Measurements from ENCODE around the gene CXCR4. TPM values are rescaled to one million over a fixed set of nuclear protein-coding genes. Genes with fewer than 3 reads are reported as not detected.

Gene CXCR4
- total RNA-seq, 1 experiment from 2014 or later = 1.1 TPM

GRCh38 chr2:136131484-136131960 is 13.6 kb upstream of the CXCR4 start:
- in situ Hi-C loops (cut with HindIII; ENCODE audit: low pct_unique_long_range_greater_than_20kb, low sequenced_read_pairs) = no loop called here
- Histone ChIP-seq H3K4me1 (ENCODE audit: control insufficient read depth, insufficient read depth, low read length) (no peaks in the 10 kb centered on the region), H3K4me3 (ENCODE audit: low read depth in 2 of 2, low read length in 2 of 2) (no peak overlapping the region), H3K36me3 (ENCODE audit: control insufficient read depth, insufficient read depth, low read length) (no peaks in the 10 kb centered on the region), H3K27ac (ENCODE audit: low read length) (no peak overlapping the region), H3K27me3 (ENCODE audit: control insufficient read depth, insufficient read depth, low read length) (peaks cover 10% of the 10 kb centered on the region), H3K9me3 (ENCODE audit: control insufficient read depth, insufficient read depth, low read depth, low read length) (no peaks in the 10 kb centered on the region)
- DNase-seq (ENCODE audit: low read depth, low spot score) (no peak), ATAC-seq (no peak)
- intact Hi-C loops (cut with micrococcal nuclease; ENCODE audit: unreplicated experiment) = no loop called here
- ChIA-PET CTCF (interaction anchor here (0.8 kb wide), 1 partner anchor 35 kb away, joined by 3 read pairs; no protein-coding TSS in a partner anchor), POLR2A (interaction anchor here (0.7 kb wide), 1 partner anchor 13 kb away, joined by 3 read pairs; the partner anchor contains the start of gene CXCR4)
- no TSS peak for BruUV-seq (replicated peaks)
- no peak for TF ChIP-seq POLR2AphosphoS5 (IDR thresholded peaks at IDR 0.05; ENCODE audit: low read depth, low read length)
- TF ChIP-seq CTCF (IDR thresholded peaks at IDR 0.05) = no peak
- TF ChIP-seq REST (IDR thresholded peaks at IDR 0.05; ENCODE audit: insufficient read depth in 1 of 2, low read depth in 2 of 2, low read length in 1 of 2) = no peak
- no peak for TF ChIP-seq TCF7L2 (IDR thresholded peaks at IDR 0.05; ENCODE audit: low read depth, low read length)
- TF ChIP-seq SIN3A (IDR thresholded peaks at IDR 0.05; ENCODE audit: borderline replicate concordance, insufficient read depth, low read depth, low read length) = no peak

GRCh38 chr2:136130511-136130910 is 12.6 kb upstream of the CXCR4 start:
- in situ Hi-C loops (cut with HindIII; ENCODE audit: low pct_unique_long_range_greater_than_20kb, low sequenced_read_pairs) (no loop called here), intact Hi-C loops (cut with micrococcal nuclease; ENCODE audit: unreplicated experiment) (no loop called here)
- no peak overlapping the region for H3K27ac ChIP-seq (ENCODE audit: low read length)
- TF ChIP-seq SIN3A (IDR thresholded peaks at IDR 0.05; ENCODE audit: borderline replicate concordance, insufficient read depth, low read depth, low read length) = no peak
- TF ChIP-seq TCF7L2 (IDR thresholded peaks at IDR 0.05; ENCODE audit: low read depth, low read length) = no peak
- BruUV-seq (replicated peaks) = no TSS peak
- no peaks in the 10 kb centered on the region for H3K9me3 ChIP-seq (ENCODE audit: control insufficient read depth, insufficient read depth, low read depth, low read length)
- H3K4me1 ChIP-seq (ENCODE audit: control insufficient read depth, insufficient read depth, low read length) = no peaks in the 10 kb centered on the region
- ChIA-PET CTCF (interaction anchor here (0.8 kb wide), 1 partner anchor 34 kb away, joined by 3 read pairs; no protein-coding TSS in a partner anchor), POLR2A (no interaction called here)
- no peak overlapping the region for H3K4me3 ChIP-seq (ENCODE audit: low read depth in 2 of 2, low read length in 2 of 2)
- DNase-seq (ENCODE audit: low read depth, low spot score) (no peak), ATAC-seq (no peak)
- peaks cover 10% of the 10 kb centered on the region for H3K27me3 ChIP-seq (ENCODE audit: control insufficient read depth, insufficient read depth, low read length)
- no peaks in the 10 kb centered on the region for H3K36me3 ChIP-seq (ENCODE audit: control insufficient read depth, insufficient read depth, low read length)

- no peaks in the 10 kb centered on the region for H3K4me1 ChIP-seq (ENCODE audit: control insufficient read depth, insufficient read depth, low read length)
- BruUV-seq (replicated peaks) = no TSS peak
- intact Hi-C loops (cut with micrococcal nuclease; ENCODE audit: unreplicated experiment) = no loop called here
- ATAC-seq = no peak
- ChIA-PET POLR2A (no interaction called here), CTCF (no interaction called here)
- H3K27ac ChIP-seq (ENCODE audit: low read length) = no peak overlapping the region
- no peak for DNase-seq (ENCODE audit: low read depth, low spot score)
- H3K4me3 ChIP-seq (ENCODE audit: low read depth in 2 of 2, low read length in 2 of 2) = no peak overlapping the region
- TF ChIP-seq REST (IDR thresholded peaks at IDR 0.05; ENCODE audit: insufficient read depth in 1 of 2, low read depth in 2 of 2, low read length in 1 of 2) = no peak
- TF ChIP-seq TCF7L2 (IDR thresholded peaks at IDR 0.05; ENCODE audit: low read depth, low read length) = no peak
- no peak for TF ChIP-seq SIN3A (IDR thresholded peaks at IDR 0.05; ENCODE audit: borderline replicate concordance, insufficient read depth, low read depth, low read length)
- in situ Hi-C loops (cut with HindIII; ENCODE audit: low pct_unique_long_range_greater_than_20kb, low sequenced_read_pairs) = no loop called here
- H3K9me3 ChIP-seq (ENCODE audit: control insufficient read depth, insufficient read depth, low read depth, low read length) = no peaks in the 10 kb centered on the region
- H3K36me3 ChIP-seq (ENCODE audit: control insufficient read depth, insufficient read depth, low read length) = no peaks in the 10 kb centered on the region
- peaks cover 10% of the 10 kb centered on the region; the same call in 1 of the 2 replicates for H3K27me3 ChIP-seq (ENCODE audit: control insufficient read depth, insufficient read depth, low read length)
These were observed 12.1 kb upstream of the CXCR4 start for GRCh38 chr2:136130045-136130444.
